HUES64 (cell line): ENCODE results near the gene NSUN7.
"Not testable (repeated sequence)": the region's sequence is repeated elsewhere in the genome, so short reads cannot be mapped to it uniquely, and the experiment has no call there.

Source experiments
- H3K27ac ChIP-seq: 2 replicates; pipeline ENCODE4 v1.7.0; 2013; ENCODE audit warnings: low read depth, low read length, inconsistent platforms
- H3K27me3 ChIP-seq: 2 replicates; pipeline ENCODE4 v1.6.1; 2013; ENCODE audit warnings: mild to moderate bottlenecking, low read length; ENCODE audit not compliant: insufficient read depth
- H3K36me3 ChIP-seq: 2 replicates; pipeline ENCODE4 v1.6.1; 2013; ENCODE audit warnings: mild to moderate bottlenecking, low read length; ENCODE audit not compliant: insufficient read depth
- H3K4me1 ChIP-seq: 2 replicates; pipeline ENCODE4 v1.6.1; 2013; ENCODE audit warnings: mild to moderate bottlenecking, low read length, moderate library complexity; ENCODE audit not compliant: insufficient read depth
- H3K4me3 ChIP-seq: 2 replicates; pipeline ENCODE4 v1.5.1; 2013; ENCODE audit warnings: mild to moderate bottlenecking, low read length, moderate library complexity
- H3K9ac ChIP-seq: 2 replicates; pipeline ENCODE4 v1.6.1; 2013; ENCODE audit warnings: mild to moderate bottlenecking, low read depth, low read length
- H3K9me3 ChIP-seq: 2 replicates; pipeline ENCODE4 v1.6.1; 2013; ENCODE audit warnings: low read depth, low read length; ENCODE audit not compliant: insufficient read depth
- WGBS: fragments of 150-250, 120-280 bp; methylation state at CpG from one replicate; pipeline ENCODE4 v1.1.7; 2013; ENCODE audit warnings: missing lambda C conversion rate; 5-methylcytosine and 5-hydroxymethylcytosine counted together

Gene NSUN7

GRCh38 chr4:40785727-40786126 lies 36.0 kb downstream of the NSUN7 start:
- 95% methylated on average over 12 of the region's 12 CpGs for WGBS
- H3K9me3 ChIP-seq = peaks cover 3% of the 10 kb centered on the region; the same call in 1 of the 2 replicates

GRCh38 chr4:40788331-40788730 lies 38.6 kb downstream of the NSUN7 start:
- no peak overlapping the region for H3K27ac ChIP-seq
- no peak overlapping the region for H3K9ac ChIP-seq
- H3K27me3 ChIP-seq = no peaks in the 10 kb centered on the region
- 87% methylated on average over 2 of the region's 2 CpGs for WGBS
- peaks cover 10% of the 10 kb centered on the region; the same call in 1 of the 2 replicates for H3K36me3 ChIP-seq
- no peak overlapping the region for H3K4me3 ChIP-seq
- no peaks in the 10 kb centered on the region for H3K4me1 ChIP-seq
- H3K9me3 ChIP-seq = peaks cover 3% of the 10 kb centered on the region; the same call in 1 of the 2 replicates

More at GRCh38 chr4:40785727-40786126, 36.0 kb downstream of the NSUN7 start:
- Histone ChIP-seq H3K4me3 (no peak overlapping the region), H3K27me3 (no peaks in the 10 kb centered on the region), H3K27ac (no peak overlapping the region), H3K36me3 (peaks cover 15% of the 10 kb centered on the region), H3K4me1 (no peaks in the 10 kb centered on the region), H3K9ac (no peak overlapping the region)

GRCh38 chr4:40789031-40789430 lies 39.3 kb downstream of the NSUN7 start:
- no peaks in the 10 kb centered on the region for H3K4me1 ChIP-seq
- H3K36me3 ChIP-seq = peaks cover 8% of the 10 kb centered on the region; the same call in 1 of the 2 replicates
- WGBS = 90% methylated on average over 1 of the region's 1 CpG
- H3K4me3 ChIP-seq = no peak overlapping the region
- no peak overlapping the region for H3K27ac ChIP-seq
- H3K27me3 ChIP-seq = no peaks in the 10 kb centered on the region
- peaks cover 1% of the 10 kb centered on the region; the same call in 1 of the 2 replicates for H3K9me3 ChIP-seq
- H3K9ac ChIP-seq = no peak overlapping the region

GRCh38 chr4:40789771-40790170 lies 40.0 kb downstream of the NSUN7 start:
- Histone ChIP-seq H3K9ac (no peak overlapping the region), H3K9me3 (no peaks in the 10 kb centered on the region), H3K27me3 (no peaks in the 10 kb centered on the region), H3K4me1 (no peaks in the 10 kb centered on the region), H3K36me3 (peaks cover 12% of the 10 kb centered on the region; the same call in 1 of the 2 replicates), H3K4me3 (no peak overlapping the region), H3K27ac (no peak overlapping the region)
- WGBS = 96% methylated on average over 2 of the region's 3 CpGs

- no peak overlapping the region for H3K9ac ChIP-seq
- no peak overlapping the region for H3K27ac ChIP-seq
- no peaks in the 10 kb centered on the region for H3K9me3 ChIP-seq
- H3K27me3 ChIP-seq = no peaks in the 10 kb centered on the region
- 100% methylated on average over 3 of the region's 3 CpGs for WGBS
- H3K4me3 ChIP-seq = no peak overlapping the region
- H3K4me1 ChIP-seq = no peaks in the 10 kb centered on the region
- H3K36me3 ChIP-seq = no peaks in the 10 kb centered on the region
Measured at GRCh38 chr4:40800064-40800463, 50.3 kb downstream of the NSUN7 start.

GRCh38 chr4:40804598-40804997 lies 54.8 kb downstream of the NSUN7 start:
- Histone ChIP-seq H3K27me3 (no peaks in the 10 kb centered on the region), H3K27ac (no peak overlapping the region), H3K9ac (no peak overlapping the region), H3K9me3 (no peaks in the 10 kb centered on the region), H3K4me3 (no peak overlapping the region), H3K36me3 (no peaks in the 10 kb centered on the region), H3K4me1 (no peaks in the 10 kb centered on the region)
- WGBS = 93% methylated on average over 2 of the region's 2 CpGs

GRCh38 chr4:40808926-40809457 lies 59.2 kb downstream of the NSUN7 start:
- Histone ChIP-seq H3K9me3 (no peaks in the 10 kb centered on the region), H3K27ac (no peak overlapping the region), H3K27me3 (no peaks in the 10 kb centered on the region), H3K9ac (no peak overlapping the region), H3K4me3 (no peak overlapping the region), H3K36me3 (peaks cover 14% of the 10 kb centered on the region), H3K4me1 (no peaks in the 10 kb centered on the region)
- WGBS = 83% methylated on average over 7 of the region's 8 CpGs

GRCh38 chr4:40811956-40812355 lies 62.2 kb downstream of the NSUN7 start:
- Histone ChIP-seq H3K27me3 (no peaks in the 10 kb centered on the region), H3K9me3 (no peaks in the 10 kb centered on the region), H3K27ac (0 out of 2 replicates have a peak overlapping the region, but pooled peaks have one; percentile 18), H3K4me3 (no peak overlapping the region), H3K4me1 (no peaks in the 10 kb centered on the region), H3K36me3 (peaks cover 44% of the 10 kb centered on the region), H3K9ac (no peak overlapping the region)
- 99% methylated on average over 5 of the region's 7 CpGs for WGBS

GRCh38 chr4:40812386-40812785 lies 62.6 kb downstream of the NSUN7 start:
- Histone ChIP-seq H3K4me1 (no peaks in the 10 kb centered on the region), H3K27ac (no peak overlapping the region), H3K27me3 (no peaks in the 10 kb centered on the region), H3K9me3 (no peaks in the 10 kb centered on the region), H3K36me3 (peaks cover 48% of the 10 kb centered on the region), H3K9ac (no peak overlapping the region), H3K4me3 (no peak overlapping the region)
- WGBS = 93% methylated on average over 8 of the region's 8 CpGs

- Histone ChIP-seq H3K4me1 (no peaks in the 10 kb centered on the region), H3K4me3 (no peak overlapping the region), H3K27me3 (no peaks in the 10 kb centered on the region), H3K27ac (no peak overlapping the region), H3K9ac (no peak overlapping the region), H3K36me3 (peaks cover 53% of the 10 kb centered on the region), H3K9me3 (no peaks in the 10 kb centered on the region)
- WGBS = 91% methylated on average over 2 of the region's 2 CpGs
Measured at GRCh38 chr4:40812856-40813255, 63.1 kb downstream of the NSUN7 start.

GRCh38 chr4:40817157-40817556 lies 67.4 kb downstream of the NSUN7 start:
- peaks cover 85% of the 10 kb centered on the region for H3K36me3 ChIP-seq
- not testable (repeated sequence) for H3K27ac ChIP-seq, H3K4me1 ChIP-seq, H3K4me3 ChIP-seq, H3K9ac ChIP-seq, H3K9me3 ChIP-seq, H3K27me3 ChIP-seq
- 97% methylated on average over 6 of the region's 6 CpGs for WGBS

- H3K27ac ChIP-seq = no peak overlapping the region
- H3K36me3 ChIP-seq = peaks cover 85% of the 10 kb centered on the region
- H3K27me3 ChIP-seq = no peaks in the 10 kb centered on the region
- H3K9me3 ChIP-seq = no peaks in the 10 kb centered on the region
- no peak overlapping the region for H3K9ac ChIP-seq
- no peak overlapping the region for H3K4me3 ChIP-seq
- 94% methylated on average over 11 of the region's 11 CpGs for WGBS
- H3K4me1 ChIP-seq = no peaks in the 10 kb centered on the region
Measured at GRCh38 chr4:40820101-40820500, 70.3 kb downstream of the NSUN7 start.
